AG09309 (cell line): ENCODE measurements around the gene TNS2.

Experiments
- DNase-seq: peaks from one replicate; pipeline ENCODE4 v3.0.0-alpha.2; 2010; ENCODE audit warnings: low read depth
- H3K4me3 ChIP-seq: 2 replicates; pipeline ENCODE4 v1.5.1; 2011; ENCODE audit warnings: mild to moderate bottlenecking, low read depth, low read length, moderate library complexity; ENCODE audit not compliant: control insufficient read depth
- CTCF ChIP-seq: IDR thresholded peaks from 2 replicates; pipeline ENCODE4 v1.5.1; 2011; ENCODE audit warnings: mild to moderate bottlenecking, low read depth, low read length, inconsistent platforms; ENCODE audit not compliant: insufficient read depth, control insufficient read depth; ENCODE audit errors: missing control alignments

Gene TNS2

GRCh38 chr12:53079226-53080117 is 29.6 kb downstream of the TNS2 start, which contains the start of gene SPRYD3:
Gene SPRYD3 (minus strand): TSS chr12:53079390. CDS start chr12:53079333, 57 bp downstream.
- peak; percentile 85 for DNase-seq
- TF ChIP-seq CTCF = no peak
- H3K4me3 ChIP-seq = peak within 1 kb of the TSS; percentile 71

- DNase-seq = no peak
- no peak for TF ChIP-seq CTCF
- no peak overlapping the region for H3K4me3 ChIP-seq
These were observed 32.8 kb downstream of the TNS2 start for GRCh38 chr12:53082637-53083175.

- no peak for TF ChIP-seq CTCF
- no peak for DNase-seq
- no peak overlapping the region for H3K4me3 ChIP-seq
These were observed 36.5 kb downstream of the TNS2 start for GRCh38 chr12:53086361-53086760.

GRCh38 chr12:53090105-53090504 is 40.2 kb downstream of the TNS2 start:
- no peak for TF ChIP-seq CTCF
- no peak overlapping the region for H3K4me3 ChIP-seq
- DNase-seq = no peak

- no peak for DNase-seq
- TF ChIP-seq CTCF = no peak
- no peak overlapping the region for H3K4me3 ChIP-seq
These were observed 40.7 kb downstream of the TNS2 start for GRCh38 chr12:53090554-53090953.

GRCh38 chr12:53091756-53092155 is 41.9 kb downstream of the TNS2 start:
- H3K4me3 ChIP-seq = no peak overlapping the region
- no peak for TF ChIP-seq CTCF
- no peak for DNase-seq
